Activated CD4-positive, alpha-beta T cell treated with anti-CD3 and anti-CD28 coated beads, Interleukin-2, amount 50 U/mL, for 24 hours (primary cell): ENCODE data around the gene CHMP3.

Source experiments
- DNase-seq, 2 donors: peaks; one replicate each; pipeline ENCODE4 v3.0.0-alpha.2; 2020; ENCODE audit warnings: low read depth in 1 of 2, low spot score in 1 of 2

Gene CHMP3

GRCh38 chr2:86470890-86471289, 92.4 kb downstream of the CHMP3 start:
- no peak for DNase-seq

- no peak for DNase-seq
Observed at GRCh38 chr2:86468162-86469033, 94.8 kb downstream of the CHMP3 start.

GRCh38 chr2:86466306-86466705, 96.9 kb downstream of the CHMP3 start:
- DNase-seq, result no peak

DNA sequence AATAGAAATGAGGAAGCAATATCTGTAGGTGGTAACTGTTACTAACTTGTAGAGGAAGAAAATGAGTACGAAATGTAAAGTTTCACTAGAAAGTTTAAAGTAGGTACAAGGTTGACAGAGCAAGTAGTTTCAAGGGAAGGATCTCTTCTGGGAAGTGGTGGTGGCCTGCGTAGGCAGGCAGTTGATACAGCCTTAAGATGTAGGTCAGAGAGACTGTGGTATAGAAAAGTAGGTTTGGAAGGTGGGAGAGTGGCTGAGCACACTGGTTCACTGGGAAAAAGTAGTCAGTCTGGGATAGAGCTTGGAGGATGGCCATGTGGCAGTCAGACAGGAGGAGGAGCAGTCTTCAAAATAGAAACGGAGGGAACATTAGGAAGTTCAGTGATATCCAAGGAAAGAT, 98.6 kb downstream of the CHMP3 start:
- DNase-seq, result no peak

DNA sequence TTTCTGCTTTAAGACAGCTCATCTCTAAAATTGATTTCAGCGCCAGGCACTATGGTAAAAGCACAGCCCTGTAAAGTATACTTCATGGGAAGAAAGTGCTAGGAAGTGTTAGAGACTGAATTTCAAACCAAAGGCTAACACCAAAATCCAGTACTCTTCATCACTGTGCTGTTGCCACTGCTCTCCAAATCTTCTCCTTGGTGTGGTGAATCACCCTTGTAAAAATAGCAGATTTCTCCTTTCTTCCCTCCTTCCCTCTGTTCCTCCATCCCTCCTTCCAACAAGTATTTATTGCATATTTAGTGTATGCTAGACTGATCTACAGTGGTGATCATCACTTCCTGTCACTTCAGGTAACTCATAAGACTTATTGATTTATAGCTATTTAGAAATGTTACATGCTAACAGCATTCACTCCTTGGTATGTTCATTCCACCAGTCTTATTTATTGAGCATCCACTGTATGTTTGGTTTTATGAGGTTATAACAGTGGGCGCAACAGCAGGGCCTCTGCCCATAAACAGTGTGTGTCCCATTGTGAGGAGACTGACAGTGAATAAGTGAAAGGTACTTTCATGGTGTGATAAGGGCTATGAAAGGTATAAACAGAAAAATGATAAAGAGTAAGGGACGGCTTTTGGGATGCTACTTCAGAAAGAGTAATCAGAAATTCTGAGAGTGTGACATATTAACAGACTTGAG, 102.0 kb downstream of the CHMP3 start:
- DNase-seq, result no peak

- DNase-seq, result no peak
Observed at GRCh38 chr2:86455181-86455580, 108.1 kb downstream of the CHMP3 start.

DNA sequence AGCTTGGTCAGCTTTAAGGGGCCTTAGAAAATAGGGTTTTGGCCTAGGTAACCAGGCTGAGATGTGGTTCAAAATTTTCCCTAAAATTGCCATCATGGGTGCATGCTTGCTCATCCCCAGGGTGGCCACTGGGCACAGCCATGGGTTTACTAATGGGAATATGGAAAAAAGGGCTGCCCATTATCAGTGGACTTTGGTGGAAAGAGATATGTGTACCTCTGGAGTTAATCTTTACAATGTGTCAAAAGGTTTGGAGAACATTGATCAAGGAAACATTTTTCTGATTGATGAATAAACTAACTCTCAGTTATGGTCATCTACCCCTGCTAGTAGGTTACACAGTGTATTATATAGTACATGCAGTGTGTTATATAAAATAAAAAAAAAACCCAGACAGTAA, 109.0 kb downstream of the CHMP3 start:
- DNase-seq, result no peak

GRCh38 chr2:86453836-86454235, 109.4 kb downstream of the CHMP3 start:
- DNase-seq, result no peak
